Endodermal cell (in vitro differentiated cells): Measurements from ENCODE around the gene SART1. TPM values are rescaled to one million over a fixed set of nuclear protein-coding genes. Genes with fewer than 3 reads are reported as not detected.

ENCODE experiments used
- DNase-seq: peaks from one replicate; pipeline ENCODE4 v3.0.0-alpha.2; 2017
- H3K27ac ChIP-seq: 2 replicates; pipeline ENCODE4 v1.5.1; 2013; ENCODE audit warnings: mild to moderate bottlenecking, low read depth, low read length, moderate library complexity
- H3K27me3 ChIP-seq: 2 replicates; pipeline ENCODE4 v1.6.1; 2013; ENCODE audit warnings: mild to moderate bottlenecking, low read length, moderate library complexity; ENCODE audit not compliant: insufficient read depth, control insufficient read depth, poor library complexity, severe bottlenecking
- H3K36me3 ChIP-seq: 2 replicates; pipeline ENCODE4 v1.7.0; 2013; ENCODE audit warnings: mild to moderate bottlenecking, low read length, moderate library complexity; ENCODE audit not compliant: control insufficient read depth, insufficient read depth
- H3K4me1 ChIP-seq: one replicate; pipeline ENCODE4 v1.7.0; 2013; ENCODE audit warnings: low read length; ENCODE audit not compliant: control insufficient read depth, insufficient read depth
- H3K4me3 ChIP-seq: 2 replicates; pipeline ENCODE4 v1.5.1; 2013; ENCODE audit warnings: mild to moderate bottlenecking, low read length, moderate library complexity
- H3K9ac ChIP-seq: 2 replicates; pipeline ENCODE4 v1.6.1; 2013; ENCODE audit warnings: mild to moderate bottlenecking, low read length, moderate library complexity; ENCODE audit not compliant: poor library complexity, severe bottlenecking; ENCODE audit errors: extremely low read depth
- H3K9me3 ChIP-seq: 2 replicates; pipeline ENCODE4 v1.6.1; 2013; ENCODE audit warnings: mild to moderate bottlenecking, low read length, moderate library complexity; ENCODE audit not compliant: control insufficient read depth
- H3K27ac Mint-ChIP-seq: 2 replicates; pipeline ENCODE4 v1.8.0; 2020; ENCODE audit warnings: mixed read lengths
- H3K27me3 Mint-ChIP-seq: 2 replicates; pipeline ENCODE4 v1.8.0; 2021; ENCODE audit warnings: mild to moderate bottlenecking, mixed read lengths; ENCODE audit not compliant: insufficient read depth
- H3K36me3 Mint-ChIP-seq: 2 replicates; pipeline ENCODE4 v1.8.0; 2020; ENCODE audit warnings: low read depth, mixed read lengths
- H3K4me1 Mint-ChIP-seq: 2 replicates; pipeline ENCODE4 v1.8.0; 2020; ENCODE audit warnings: mixed read lengths
- H3K4me3 Mint-ChIP-seq: 2 replicates; pipeline ENCODE4 v1.8.0; 2020; ENCODE audit warnings: mild to moderate bottlenecking, moderate library complexity, mixed read lengths
- H3K9me3 Mint-ChIP-seq: 2 replicates; pipeline ENCODE4 v1.8.0; 2020; ENCODE audit warnings: mild to moderate bottlenecking, mixed read lengths
- CTCF ChIP-seq: fragments of 200-600 bp; sonication (generic); conservative IDR thresholded peaks from 2 replicates; pipeline ENCODE4 v1.5.0; 2021; ENCODE audit warnings: antibody characterized with exemption, mild to moderate bottlenecking
- WGBS, 2 experiments: methylation state at CpG; one replicate each; pipeline versions ENCODE4 v1.1.5 to v1.1.7; 2013; ENCODE audit warnings: missing lambda C conversion rate in 2 of 2, mixed read lengths in 1 of 2; ENCODE audit not compliant: insufficient coverage in 1 of 2, insufficient read length in 1 of 2; 5-methylcytosine and 5-hydroxymethylcytosine counted together
- total RNA-seq, 2 donors: library from RNA; stranded (reverse); fragmentation: NEBNext Ultra II Directional in 1 of 2; extraction: Animal tissue kit (Norgen Biotek cat#: 25700) in 1 of 2; gene quantifications; 2 replicates in 1 of 2; 3 replicates in 1 of 2; pipeline ENCODE4 v1.2.1, GENCODE V29; 2021

Gene SART1
- total RNA-seq, 2 donors from 2014 or later = 50.6 to 52.0 TPM

- H3K9me3 Mint-ChIP-seq = no peaks in the 10 kb centered on the region
- Histone ChIP-seq H3K36me3 (no peaks in the 10 kb centered on the region), H3K4me3 (no peak overlapping the region), H3K9ac (no peak overlapping the region), H3K9me3 (no peaks in the 10 kb centered on the region), H3K4me1 (peaks cover 6% of the 10 kb centered on the region), H3K27me3 (no peaks in the 10 kb centered on the region), H3K27ac (no peak overlapping the region)
- no peak for DNase-seq
- peaks cover 17% of the 10 kb centered on the region for H3K4me1 Mint-ChIP-seq
- peaks cover 5% of the 10 kb centered on the region for H3K27me3 Mint-ChIP-seq
- 92 to 95% methylated on average over 6 to 8 of the region's 8 CpGs for WGBS, 2 experiments
- TF ChIP-seq CTCF = no peak
- no peak overlapping the region for H3K4me3 Mint-ChIP-seq
- no peaks in the 10 kb centered on the region for H3K36me3 Mint-ChIP-seq
- H3K27ac Mint-ChIP-seq = no peak overlapping the region
Observed at GRCh38 chr11:65944191-65944590, 17.3 kb upstream of the SART1 start.

GRCh38 chr11:65944767-65945166, 16.8 kb upstream of the SART1 start:
- DNase-seq = no peak
- Mint-ChIP-seq H3K27me3 (peaks cover 5% of the 10 kb centered on the region), H3K4me1 (peaks cover 17% of the 10 kb centered on the region), H3K27ac (no peak overlapping the region), H3K4me3 (no peak overlapping the region), H3K9me3 (no peaks in the 10 kb centered on the region), H3K36me3 (no peaks in the 10 kb centered on the region)
- no peak for TF ChIP-seq CTCF
- H3K36me3 ChIP-seq = no peaks in the 10 kb centered on the region
- H3K4me1 ChIP-seq = peaks cover 6% of the 10 kb centered on the region
- H3K27ac ChIP-seq = no peak overlapping the region
- WGBS, 2 experiments = 89 to 92% methylated on average over 8 of the region's 8 CpGs
- no peak overlapping the region for H3K9ac ChIP-seq
- no peaks in the 10 kb centered on the region for H3K27me3 ChIP-seq
- H3K9me3 ChIP-seq = no peaks in the 10 kb centered on the region
- no peak overlapping the region for H3K4me3 ChIP-seq

GRCh38 chr11:65945430-65945911, 16.1 kb upstream of the SART1 start, which contains the start of gene TSGA10IP:
Gene TSGA10IP, plus strand, starts transcription at chr11:65945480. Its CDS starts 196 bp downstream, at chr11:65945676.
- DNase-seq = peak; percentile 88
- Histone ChIP-seq H3K9me3 (no peaks in the 10 kb centered on the region), H3K36me3 (no peaks in the 10 kb centered on the region), H3K27me3 (no peaks in the 10 kb centered on the region), H3K4me3 (no peak within 1 kb of the TSS), H3K27ac (peak within 1 kb of the TSS; percentile 3), H3K4me1 (peaks cover 6% of the 10 kb centered on the region), H3K9ac (no peak within 1 kb of the TSS)
- peak within 1 kb of the TSS; percentile 84 for H3K27ac Mint-ChIP-seq
- no peaks in the 10 kb centered on the region for H3K36me3 Mint-ChIP-seq
- whole genome bisulfite sequencing, 2 experiments = 49 to 50% methylated on average over 8 to 13 of the region's 13 CpGs
- no peaks in the 10 kb centered on the region for H3K9me3 Mint-ChIP-seq
- H3K27me3 Mint-ChIP-seq = peaks cover 4% of the 10 kb centered on the region
- peaks cover 17% of the 10 kb centered on the region for H3K4me1 Mint-ChIP-seq
- no peak for TF ChIP-seq CTCF
- peak within 1 kb of the TSS; percentile 44 for H3K4me3 Mint-ChIP-seq
